Fibroblast of the aortic adventitia (primary cell): ENCODE measurements around the gene CSGALNACT2. TPM values are rescaled to one million over a fixed set of nuclear protein-coding genes. Genes with fewer than 3 reads are reported as not detected.

Experiments
- DNase-seq: peaks from one replicate; pipeline ENCODE4 v3.0.0-alpha.2; 2010; ENCODE audit warnings: low read depth
- H3K4me3 ChIP-seq: 2 replicates; pipeline ENCODE4 v1.5.1; 2011; ENCODE audit warnings: low read depth, mild to moderate bottlenecking, control low read depth, low read length, moderate library complexity
- total RNA-seq: library from RNA; depleted of rRNA; stranded (reverse); fragments of >200 nt; gene quantifications from 2 replicates; pipeline ENCODE4 v1.2.3, GENCODE V29; 2012; ENCODE audit warnings: low replicate concordance
- TF ChIP-seq, protein P1 (sequence below): IDR thresholded peaks from 2 replicates; pipeline ENCODE4 v1.5.1; 2011; ENCODE audit warnings: mild to moderate bottlenecking, low read length, control low read depth, inconsistent platforms; ENCODE audit not compliant: insufficient read depth

CSGALNACT2 gene
- total RNA-seq, 1 donor: 35.7 TPM

- DNase-seq: no peak
- TF ChIP-seq, protein P1, sequence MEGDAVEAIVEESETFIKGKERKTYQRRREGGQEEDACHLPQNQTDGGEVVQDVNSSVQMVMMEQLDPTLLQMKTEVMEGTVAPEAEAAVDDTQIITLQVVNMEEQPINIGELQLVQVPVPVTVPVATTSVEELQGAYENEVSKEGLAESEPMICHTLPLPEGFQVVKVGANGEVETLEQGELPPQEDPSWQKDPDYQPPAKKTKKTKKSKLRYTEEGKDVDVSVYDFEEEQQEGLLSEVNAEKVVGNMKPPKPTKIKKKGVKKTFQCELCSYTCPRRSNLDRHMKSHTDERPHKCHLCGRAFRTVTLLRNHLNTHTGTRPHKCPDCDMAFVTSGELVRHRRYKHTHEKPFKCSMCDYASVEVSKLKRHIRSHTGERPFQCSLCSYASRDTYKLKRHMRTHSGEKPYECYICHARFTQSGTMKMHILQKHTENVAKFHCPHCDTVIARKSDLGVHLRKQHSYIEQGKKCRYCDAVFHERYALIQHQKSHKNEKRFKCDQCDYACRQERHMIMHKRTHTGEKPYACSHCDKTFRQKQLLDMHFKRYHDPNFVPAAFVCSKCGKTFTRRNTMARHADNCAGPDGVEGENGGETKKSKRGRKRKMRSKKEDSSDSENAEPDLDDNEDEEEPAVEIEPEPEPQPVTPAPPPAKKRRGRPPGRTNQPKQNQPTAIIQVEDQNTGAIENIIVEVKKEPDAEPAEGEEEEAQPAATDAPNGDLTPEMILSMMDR: no peak
Measured at GRCh38 chr10:43220657-43221418, 82.6 kb downstream of the CSGALNACT2 start.

DNA sequence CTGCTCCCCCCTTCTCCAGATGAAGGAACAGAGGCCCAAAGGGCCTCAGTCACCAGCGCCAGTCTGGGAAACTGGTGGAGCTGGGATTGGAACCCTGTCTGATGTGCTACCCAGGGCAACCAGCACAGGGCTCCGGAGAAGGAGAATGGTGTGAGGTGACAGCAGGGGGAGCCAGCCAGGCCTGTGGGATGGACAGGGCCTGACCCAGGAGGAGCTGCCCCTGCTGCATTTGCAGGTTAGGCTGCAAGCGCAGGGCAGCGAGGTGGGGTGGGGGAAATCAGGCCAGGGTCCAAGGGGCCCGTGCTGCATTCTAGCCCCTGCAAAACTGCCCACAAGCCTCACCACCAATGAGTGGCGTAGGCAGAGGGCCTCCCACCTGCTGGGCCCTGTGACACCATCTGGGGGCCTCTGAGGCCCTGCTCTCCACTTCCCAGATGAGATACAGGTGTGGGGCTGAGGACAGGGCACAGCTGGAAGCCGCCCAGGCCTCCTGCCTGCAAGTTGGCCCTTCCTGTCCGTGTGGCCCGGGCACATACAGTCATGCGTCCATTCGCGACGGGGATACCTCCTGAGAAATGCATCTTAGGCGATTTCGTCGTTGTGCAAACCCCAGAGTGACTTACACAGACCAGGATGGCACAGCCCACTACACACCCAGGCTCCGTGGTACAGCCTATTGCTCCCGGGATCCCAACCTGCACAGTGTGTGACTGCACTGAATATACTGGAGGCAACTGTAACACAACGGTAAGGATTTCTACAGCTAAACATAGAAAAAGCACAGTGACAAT, 83.4 kb downstream of the CSGALNACT2 start:
- TF ChIP-seq, protein P1: no peak
- H3K4me3 ChIP-seq: no peak overlapping the region
- no peak for DNase-seq

More at GRCh38 chr10:43220657-43221418, 82.6 kb downstream of the CSGALNACT2 start:
- no peak overlapping the region for H3K4me3 ChIP-seq

GRCh38 chr10:43222210-43222720, 84.0 kb downstream of the CSGALNACT2 start:
- H3K4me3 ChIP-seq: no peak overlapping the region
- no peak for DNase-seq
- TF ChIP-seq, protein P1: no peak

DNA sequence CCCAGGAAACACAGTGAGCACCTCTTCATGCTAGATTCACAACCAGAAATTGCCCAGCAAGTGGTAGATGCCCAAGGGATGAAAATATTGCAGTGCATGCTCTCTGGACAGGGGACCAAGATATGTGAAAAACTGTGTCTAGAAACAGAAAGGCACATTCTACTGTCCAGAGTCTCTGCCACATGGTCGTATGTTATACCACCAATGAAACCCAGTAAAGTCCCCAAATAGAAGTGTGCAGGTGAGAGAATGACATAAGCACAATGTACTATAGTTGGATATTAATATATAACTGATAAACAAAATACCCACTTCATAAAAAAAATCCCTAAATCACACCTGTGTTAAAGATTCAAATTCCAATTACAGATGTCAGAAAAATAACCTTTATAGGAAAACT, 84.8 kb downstream of the CSGALNACT2 start:
- DNase-seq: no peak
- TF ChIP-seq, protein P1: no peak
- H3K4me3 ChIP-seq: no peak overlapping the region

DNA sequence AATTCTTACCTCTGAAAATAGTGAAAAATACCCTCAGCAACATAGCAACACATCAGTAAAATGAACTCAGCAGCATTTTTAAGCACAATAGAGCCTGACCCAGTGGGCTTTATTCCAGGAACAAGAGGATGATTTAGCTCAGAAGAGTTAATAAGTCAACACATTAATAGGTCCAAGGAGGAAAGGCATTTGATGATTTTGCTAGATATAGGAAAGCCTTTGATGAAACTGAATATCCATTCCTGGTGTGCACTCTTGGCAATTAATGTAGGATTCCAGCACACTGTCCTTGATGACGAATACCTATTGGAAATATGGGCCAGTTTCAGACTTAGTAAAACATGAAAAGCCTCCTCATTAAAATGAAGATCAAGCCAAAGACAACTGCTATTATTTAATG, 86.1 kb downstream of the CSGALNACT2 start:
- TF ChIP-seq, protein P1: no peak
- no peak for DNase-seq
- no peak overlapping the region for H3K4me3 ChIP-seq

DNA sequence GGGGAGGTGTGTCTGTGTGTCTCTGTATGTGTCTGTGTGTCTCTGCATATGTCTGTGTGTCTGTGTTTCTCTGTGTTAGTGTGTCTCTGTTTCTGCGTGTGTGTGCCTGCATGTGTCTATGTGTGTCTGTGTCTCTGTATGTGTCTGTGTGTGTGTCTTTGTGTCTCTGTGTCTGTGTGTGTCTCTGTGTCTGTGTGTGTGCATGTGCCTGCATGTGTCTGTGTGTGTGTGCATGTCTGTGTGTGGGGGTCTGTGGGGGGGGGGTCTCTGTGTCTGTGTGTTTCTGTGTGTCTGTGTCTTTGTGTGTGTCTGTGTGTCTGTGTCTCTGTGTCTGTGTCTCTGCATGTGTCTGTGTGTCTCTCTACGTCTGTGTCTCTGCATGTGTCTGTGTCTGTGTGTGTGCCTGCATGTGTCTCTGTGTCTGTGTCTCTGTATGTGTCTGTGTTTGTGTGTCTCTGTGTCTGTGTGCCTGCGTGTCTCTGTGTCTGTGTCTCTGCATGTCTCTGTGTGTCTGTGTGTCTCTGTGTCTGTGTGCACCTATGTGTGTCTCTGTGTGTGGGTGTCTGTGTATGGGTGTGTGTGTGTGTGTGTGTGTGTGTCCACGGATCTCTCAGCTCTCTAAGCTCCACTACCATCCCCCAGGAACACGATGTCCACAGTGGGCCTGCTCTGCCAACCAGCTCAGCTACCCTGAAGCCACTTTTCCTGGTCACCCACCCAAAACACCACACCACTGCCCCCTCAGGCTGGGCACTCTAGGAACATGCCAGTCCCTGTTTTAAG, 87.0 kb downstream of the CSGALNACT2 start:
- DNase-seq: no peak
- H3K4me3 ChIP-seq: no peak overlapping the region
- TF ChIP-seq, protein P1: no peak
